K562 (cell line): Measurements from ENCODE around the gene RSU1. TPM values are rescaled to one million over a fixed set of nuclear protein-coding genes. Genes with fewer than 3 reads are reported as not detected.
A peak's percentile ranks its signal among the peaks of the same experiment; 100 is the strongest.

Experiments
- ATAC-seq: fragments of 200-7000 bp; cut with Tn5 transposase; 3 replicates; pipeline ENCODE4 v1.9.1; 2020; ENCODE audit warnings: moderate library complexity
- BruUV-seq: library from RNA; stranded (reverse); fragments of 400-500 nt; replicated peaks from 2 replicates; lab custom pipeline; 2021; lab: Mats Ljungman, UMichigan
- CTCF ChIA-PET: fragments of 300-600 bp; formaldehyde crosslinking; extraction: SDS; loops from one replicate; lab custom pipeline; 2021; ENCODE audit warnings: low intra/inter-chr PET ratio; lab: Yijun Ruan, JAX
- POLR2A ChIA-PET: fragments of 300-600, 350-650 bp; sonication (Branson Sonifier 250); formaldehyde crosslinking; extraction: SDS; loops from one replicate; lab custom pipeline; 2021; ENCODE audit warnings: antibody characterized with exemption, inconsistent platforms; lab: Yijun Ruan, JAX
- DNase-seq, 4 experiments: peaks; one replicate each; pipeline versions ENCODE4 v3.0.0 to v3.0.0-alpha.2; 2011 to 2018; ENCODE audit warnings: low spot score in 3 of 4, mixed read lengths in 3 of 4; ENCODE audit errors: extremely low read depth in 1 of 4
- FAIRE-seq: peaks from 2 replicates; lab custom pipeline; 2011; peaks lifted over from hg19 to GRCh38; lab: Jason Lieb, UNC
- H2AFZ ChIP-seq: 2 replicates; pipeline ENCODE4 v1.6.0; 2011; ENCODE audit warnings: low read depth, low read length, control low read depth, inconsistent platforms
- H3K27ac ChIP-seq: fragments of 200-600 bp; 3 replicates; pipeline ENCODE4 v1.8.0; 2011; ENCODE audit warnings: low read depth, mild to moderate bottlenecking, control low read depth, inconsistent platforms, low read length, moderate library complexity, mixed read lengths; ENCODE audit errors: extremely low read depth
- H3K27me3 ChIP-seq, 2 experiments: fragments of 300-600 bp in 1 of 2; 2 replicates in 1 of 2; 3 replicates in 1 of 2; pipeline versions ENCODE4 v1.6.0 to v1.8.0; 2011; ENCODE audit warnings: inconsistent platforms in 2 of 2, low read length in 2 of 2, mild to moderate bottlenecking in 1 of 2, mixed read lengths in 1 of 2, moderate library complexity in 1 of 2; ENCODE audit not compliant: control insufficient read depth in 2 of 2, insufficient read depth in 2 of 2
- H3K36me3 ChIP-seq: fragments of 300-600 bp; 3 replicates; pipeline ENCODE4 v1.8.0; 2011; ENCODE audit warnings: mild to moderate bottlenecking, low read length, inconsistent platforms; ENCODE audit not compliant: control insufficient read depth, insufficient read depth
- H3K4me1 ChIP-seq, 2 experiments: fragments of 200-600 bp in 1 of 2; replicated peaks in 1 of 2; 2 replicates in 1 of 2; 3 replicates in 1 of 2; pipeline versions ENCODE4 v1.5.1 to v1.8.0; 2011; ENCODE audit warnings: inconsistent platforms in 2 of 2, low read length in 2 of 2, mild to moderate bottlenecking in 1 of 2, mixed read lengths in 1 of 2, moderate library complexity in 1 of 2; ENCODE audit not compliant: control insufficient read depth in 2 of 2, insufficient read depth in 2 of 2
- H3K4me2 ChIP-seq: 2 replicates; pipeline ENCODE4 v1.6.1; 2011; ENCODE audit warnings: low read length, control low read depth, inconsistent platforms, mixed read lengths; ENCODE audit not compliant: insufficient read depth
- H3K4me3 ChIP-seq: fragments of 200-600 bp; sonication (generic), shearing (Covaris generic); 2 replicates; pipeline ENCODE4 v1.5.1; 2016; ENCODE audit warnings: control low read depth, inconsistent platforms
- H3K79me2 ChIP-seq: fragments of 200-600 bp; 3 replicates; pipeline ENCODE4 v1.8.0; 2011; ENCODE audit warnings: low read length, inconsistent platforms; ENCODE audit not compliant: control insufficient read depth, insufficient read depth
- H3K9ac ChIP-seq, 2 experiments: 2 replicates each; pipeline versions ENCODE4 v1.6.0 to v1.6.1; 2011; ENCODE audit warnings: low read depth in 2 of 2, low read length in 2 of 2, control low read depth in 1 of 2, inconsistent platforms in 1 of 2, mild to moderate bottlenecking in 1 of 2, mixed read lengths in 1 of 2; ENCODE audit not compliant: insufficient read depth in 1 of 2
- H3K9me1 ChIP-seq: one replicate; pipeline ENCODE4 v1.6.0; 2011; ENCODE audit warnings: inconsistent platforms, mild to moderate bottlenecking, low read length, moderate library complexity; ENCODE audit not compliant: control insufficient read depth, insufficient read depth
- H3K9me3 ChIP-seq: replicated peaks from 2 replicates; pipeline ENCODE4 v1.5.1; 2011; ENCODE audit warnings: low read depth, low read length, inconsistent platforms; ENCODE audit not compliant: control insufficient read depth, insufficient read depth
- H4K20me1 ChIP-seq: replicated peaks from 2 replicates; pipeline ENCODE4 v1.6.1; 2011; ENCODE audit warnings: low read length, inconsistent platforms, mixed read lengths; ENCODE audit not compliant: control insufficient read depth, insufficient read depth
- CBX8 ChIP-seq: fragments of 200-600 bp; sonication (generic); IDR thresholded peaks from 2 replicates; pipeline ENCODE4 v1.6.1; 2012; ENCODE audit warnings: borderline replicate concordance, mixed run types, low read depth, mild to moderate bottlenecking, moderate library complexity, mixed read lengths, low read length, control low read depth, inconsistent platforms; ENCODE audit not compliant: poor library complexity, severe bottlenecking; ENCODE audit errors: extremely low read depth
- GATA2 ChIP-seq: sonication (generic); formaldehyde crosslinking; IDR thresholded peaks from 2 replicates; pipeline ENCODE4 v1.4.0; 2020; ENCODE audit warnings: mild to moderate bottlenecking, missing genetic modification reagents
- ZBTB2 ChIP-seq: fragments of 450-650 bp; IDR thresholded peaks from 2 replicates; pipeline ENCODE4 v1.6.1; 2016; ENCODE audit warnings: antibody characterized with exemption
- ZNF140 ChIP-seq: fragments of 250-450 bp; sonication (Bioruptor Pico); IDR thresholded peaks from 2 replicates; pipeline ENCODE4 v1.8.0; 2021; ENCODE audit warnings: moderate library complexity, mild to moderate bottlenecking, inconsistent platforms
- WGBS: fragments of 100-300 bp; shearing (Covaris generic); methylation state at CpG from one replicate; pipeline ENCODE4 v1.1.6; 2016; ENCODE audit warnings: low coverage, mixed read lengths; ENCODE audit not compliant: insufficient coverage; ENCODE audit errors: missing lambda C conversion rate; 5-methylcytosine and 5-hydroxymethylcytosine counted together
- in situ Hi-C: fragments of 300-500 bp; cut with MboI; formaldehyde crosslinking; loops from 4 replicates; pipeline ENCODE4 v1.15.0; 2018; ENCODE audit warnings: inconsistent platforms, mixed read lengths
- intact Hi-C: fragments of 100-400 bp; cut with micrococcal nuclease; formaldehyde crosslinking; loops from 2 replicates; pipeline ENCODE4 v1.14.2; 2022
- polyA plus RNA-seq, 8 experiments: library from polyadenylated mRNA; depleted of rRNA in 4 of 8; stranded (reverse) in 5 of 8; unstranded in 3 of 8; fragments of >200 nt; fragmentation: Nextera tagmentation in 2 of 8; fragmentation: Illumina TruSeq in 1 of 8; extraction: Ambion mirVana in 2 of 8; extraction: Trizol in 1 of 8; gene quantifications; 2 replicates each; pipeline versions ENCODE4 v1.2.1 to v1.2.3, GENCODE V29; 2011 to 2014; ENCODE audit warnings: inconsistent platforms in 1 of 8, missing spikeins in 1 of 8
- total RNA-seq, 7 experiments: library from RNA; depleted of rRNA in 6 of 7; stranded (reverse); fragments of >200 nt in 6 of 7; fragmentation: Illumina TruSeq in 2 of 7; extraction: Trizol in 2 of 7; gene quantifications; 2 replicates each; pipeline versions ENCODE4 v1.2.1 to v1.2.3, GENCODE V29; 2011 to 2021; ENCODE audit warnings: low replicate concordance in 1 of 7

The RSU1 gene
- total and polyA plus RNA-seq, 9 of the 15 experiments (the other 6 are each of a cell fraction or from before 2014, with no cell fraction given): 18.8 to 67.3 (median 31.5) TPM

GRCh38 chr10:16835228-16835627 is 18.0 kb upstream of the RSU1 start:
- no peak for ATAC-seq
- intact Hi-C loops: loop anchor here (10.0 kb wide), 1 partner anchor 760 kb away; no protein-coding TSS in a partner anchor
- ChIA-PET POLR2A (no interaction called here), CTCF (no interaction called here)
- FAIRE-seq: peak; percentile 37
- WGBS: 8% methylated on average over 8 of the region's 8 CpGs
- Histone ChIP-seq H3K9ac (no peak overlapping the region), H3K27me3 (peaks cover 0 to 9% of the 10 kb centered on the region in 2 experiments; a peak in 1 of 5 replicates), H3K4me2 (no peak overlapping the region), H3K36me3 (no peaks in the 10 kb centered on the region), H3K27ac (no peak overlapping the region), H3K4me1 (no peaks in the 10 kb centered on the region), H2AFZ (no peak overlapping the region), H3K9me3 (no peaks in the 10 kb centered on the region), H3K9me1 (no peaks in the 10 kb centered on the region), H4K20me1 (no peaks in the 10 kb centered on the region), H3K79me2 (no peaks in the 10 kb centered on the region), H3K4me3 (no peak overlapping the region)
- TF ChIP-seq GATA2 (no peak), ZBTB2 (no peak), ZNF140 (CRISPR knock-in tag) (no peak), CBX8 (no peak)
- BruUV-seq: no TSS peak
- in situ Hi-C loops: loop anchor here (10.0 to 25.0 kb wide), 5 partner anchors 652 to 1402 kb away; no protein-coding TSS in a partner anchor
- no peak for DNase-seq
